Astrocyte of the spinal cord (primary cell): ENCODE data around the gene THYN1.
A peak's percentile ranks its signal among the peaks of the same experiment; 100 is the strongest.

Source experiments
- DNase-seq: peaks from one replicate; pipeline ENCODE4 v3.0.0; 2011; ENCODE audit warnings: low read depth, low spot score
- H3K4me3 ChIP-seq: 2 replicates; pipeline ENCODE4 v1.5.1; 2011; ENCODE audit warnings: low read depth, mild to moderate bottlenecking, low read length, moderate library complexity
- CTCF ChIP-seq: IDR thresholded peaks from 2 replicates; pipeline ENCODE4 v1.5.1; 2012; ENCODE audit warnings: low read depth, mild to moderate bottlenecking, low read length, inconsistent platforms
- in situ Hi-C: cut with HindIII; loops from 2 replicates; pipeline ENCODE4 v1.10.0; 2017; ENCODE audit warnings: low sequenced_read_pairs

THYN1 gene

GRCh38 chr11:134223836-134224709 is 29.1 kb downstream of the THYN1 start, which contains the start of the genes NCAPD3 and VPS26B:
TSS of gene NCAPD3 (minus strand) at chr11:134223967. CDS start at chr11:134223926, 41 bp downstream.
TSS of gene VPS26B (plus strand) at chr11:134224671. CDS start at chr11:134225123, 452 bp downstream.
- no peak for TF ChIP-seq CTCF
- peak within 1 kb of the TSS; percentile 84 for H3K4me3 ChIP-seq
- in situ Hi-C loops, result no loop called here
- DNase-seq, result peak; percentile 97

- TF ChIP-seq CTCF, result no peak
- peak overlapping the region; percentile 67 for H3K4me3 ChIP-seq
- in situ Hi-C loops, result no loop called here
- DNase-seq, result no peak
These were observed 30.0 kb downstream of the THYN1 start for GRCh38 chr11:134223121-134223520.

GRCh38 chr11:134216816-134217215 is 36.3 kb downstream of the THYN1 start:
- in situ Hi-C loops, result no loop called here
- no peak overlapping the region for H3K4me3 ChIP-seq
- TF ChIP-seq CTCF, result no peak
- no peak for DNase-seq

- no peak for DNase-seq
- no peak overlapping the region for H3K4me3 ChIP-seq
- no peak for TF ChIP-seq CTCF
- in situ Hi-C loops, result no loop called here
These were observed 37.3 kb downstream of the THYN1 start for GRCh38 chr11:134215836-134216235.

- peak; percentile 59 for TF ChIP-seq CTCF
- in situ Hi-C loops, result no loop called here
- no peak overlapping the region for H3K4me3 ChIP-seq
- no peak for DNase-seq
These were observed 45.5 kb downstream of the THYN1 start for GRCh38 chr11:134207538-134208239.

GRCh38 chr11:134206185-134206584 is 47.0 kb downstream of the THYN1 start:
- TF ChIP-seq CTCF, result no peak
- in situ Hi-C loops, result no loop called here
- no peak overlapping the region for H3K4me3 ChIP-seq
- no peak for DNase-seq
